GM23338 (cell line): ENCODE results near the gene MIAT. TPM values are rescaled to one million over a fixed set of nuclear protein-coding genes. Genes with fewer than 3 reads are reported as not detected.

Experiments used
- polyA plus RNA-seq: library from polyadenylated mRNA; unstranded; fragments of >200 nt; fragmentation: Nextera tagmentation; extraction: Ambion mirVana; gene quantifications from 2 replicates; pipeline ENCODE4 v1.2.1, GENCODE V29; 2016
- small RNA-seq: library from RNA; depleted of rRNA; stranded (forward); fragments of <200 nt; gene quantifications from one replicate; pipeline ENCODE3, GENCODE V24; 2014; ENCODE audit warnings: low replicate concordance
- total RNA-seq: library from RNA; depleted of rRNA; stranded (reverse); fragments of >200 nt; shearing (Covaris generic); gene quantifications from 2 replicates; pipeline ENCODE4 v1.2.3, GENCODE V29; 2014; rRNA removed

Gene MIAT
- total and polyA plus RNA-seq, 2 experiments from 2014 or later: 10.0 to 63.6 TPM

Small RNA genes within 50 kb of the gene (small RNA-seq; reads per million reads assigned to genes)
- not detected for gene RF01874

Other genes starting within 250 kb of the MIAT start
- gene ASPHD2, start 228.3 kb upstream of the MIAT start, total RNA-seq: 9.3 and 10.0 TPM in 2 replicates
- 6.0 and 8.3 TPM in 2 replicates for gene ASPHD2, start 228.3 kb upstream of the MIAT start, polyA plus RNA-seq
- gene HPS4, start 173.8 kb upstream of the MIAT start, total RNA-seq: 36.9 and 49.4 TPM in 2 replicates
- gene HPS4, start 173.8 kb upstream of the MIAT start, polyA plus RNA-seq: 17.8 and 20.3 TPM in 2 replicates
- gene SRRD, start 173.7 kb upstream of the MIAT start, total RNA-seq: 17.8 and 34.4 TPM in 2 replicates
- gene SRRD, start 173.7 kb upstream of the MIAT start, polyA plus RNA-seq: 17.8 and 23.2 TPM in 2 replicates
- 25.6 and 26.2 TPM in 2 replicates for gene TFIP11, start 145.1 kb upstream of the MIAT start, total RNA-seq
- gene TFIP11, start 145.1 kb upstream of the MIAT start, polyA plus RNA-seq: 17.1 and 20.4 TPM in 2 replicates
- 106 and 127 TPM in 2 replicates for gene TPST2, start 67.5 kb upstream of the MIAT start, total RNA-seq
- gene TPST2, start 67.5 kb upstream of the MIAT start, polyA plus RNA-seq: 37.9 and 43.1 TPM in 2 replicates
- gene CRYBB1, start 39.6 kb upstream of the MIAT start, total RNA-seq: 1.6 and 2.4 TPM in 2 replicates
- 3.0 and 3.7 TPM in 2 replicates for gene CRYBB1, start 39.6 kb upstream of the MIAT start, polyA plus RNA-seq
- 1.7 TPM in 1 of 2 replicates, not detected in the other for gene CRYBA4, start 35.6 kb upstream of the MIAT start, total RNA-seq
- 1.2 and 1.5 TPM in 2 replicates for gene CRYBA4, start 35.6 kb upstream of the MIAT start, polyA plus RNA-seq